IMR-90 (cell line): Measurements from ENCODE around the gene NOTCH2. TPM values are rescaled to one million over a fixed set of nuclear protein-coding genes. Genes with fewer than 3 reads are reported as not detected.

Experiments
- ATAC-seq: fragments of 200-7000 bp; cut with Tn5 transposase; 2 replicates; pipeline ENCODE4 v1.9.1; 2020; ENCODE audit warnings: low read depth, mild to moderate bottlenecking, moderate library complexity
- BruUV-seq: library from RNA; stranded (reverse); fragments of 400-500 nt; replicated peaks from 2 replicates; lab custom pipeline; 2021; lab: Mats Ljungman, UMichigan
- CTCF ChIA-PET: fragments of 300-600 bp; formaldehyde crosslinking; extraction: SDS; loops from one replicate; lab custom pipeline; 2021; ENCODE audit warnings: antibody characterized with exemption; lab: Yijun Ruan, JAX
- POLR2A ChIA-PET: fragments of 300-600 bp; sonication (Branson Sonifier 250); formaldehyde crosslinking; loops from one replicate; lab custom pipeline; 2022; ENCODE audit warnings: antibody characterized with exemption; ENCODE audit not compliant: unreplicated experiment; lab: Charles Lee
- DNase-seq: peaks from one replicate; pipeline ENCODE4 v3.0.0; 2013
- H2AFZ ChIP-seq: replicated peaks from 2 replicates; pipeline ENCODE3; 2013; ENCODE audit warnings: low read length, mild to moderate bottlenecking; ENCODE audit not compliant: poor library complexity
- H2AK5ac ChIP-seq: 2 replicates; pipeline ENCODE4 v1.6.1; 2013; ENCODE audit warnings: low read depth, low read length, inconsistent platforms
- H2AK9ac ChIP-seq: replicated peaks from 2 replicates; pipeline ENCODE3; 2013; ENCODE audit warnings: mild to moderate bottlenecking, low read depth, low read length, moderate library complexity; ENCODE audit not compliant: poor library complexity
- H2BK120ac ChIP-seq: 2 replicates; pipeline ENCODE4 v1.6.1; 2013; ENCODE audit warnings: low read depth, low read length, inconsistent platforms
- H2BK15ac ChIP-seq: 3 replicates; pipeline ENCODE4 v1.6.1; 2013; ENCODE audit warnings: low read depth, low read length, inconsistent platforms
- H2BK20ac ChIP-seq: 2 replicates; pipeline ENCODE4 v1.6.1; 2013; ENCODE audit warnings: low read depth, mild to moderate bottlenecking, inconsistent platforms, low read length, moderate library complexity
- H2BK5ac ChIP-seq: 2 replicates; pipeline ENCODE4 v1.6.1; 2013; ENCODE audit warnings: mild to moderate bottlenecking, low read depth, low read length, inconsistent platforms; ENCODE audit not compliant: poor library complexity, severe bottlenecking
- H3K14ac ChIP-seq: replicated peaks from 2 replicates; pipeline ENCODE4 v1.6.1; 2013; ENCODE audit warnings: low read depth, low read length, inconsistent platforms
- H3K18ac ChIP-seq: 2 replicates; pipeline ENCODE4 v1.6.1; 2013; ENCODE audit warnings: low read depth, low read length, control low read depth
- H3K23ac ChIP-seq: 2 replicates; pipeline ENCODE4 v1.6.1; 2013; ENCODE audit warnings: low read depth, low read length, inconsistent platforms
- H3K27ac ChIP-seq: 2 replicates; pipeline ENCODE4 v1.5.1; 2013; ENCODE audit warnings: mild to moderate bottlenecking, control low read depth, low read length; ENCODE audit not compliant: insufficient read depth
- H3K27me3 ChIP-seq: 2 replicates; pipeline ENCODE4 v1.6.1; 2013; ENCODE audit warnings: low read length; ENCODE audit not compliant: control insufficient read depth, insufficient read depth
- H3K36me3 ChIP-seq: 2 replicates; pipeline ENCODE4 v1.6.1; 2013; ENCODE audit warnings: low read length, mixed read lengths; ENCODE audit not compliant: control insufficient read depth, insufficient read depth
- H3K4ac ChIP-seq: 2 replicates; pipeline ENCODE4 v1.6.1; 2013; ENCODE audit warnings: low read depth, low read length, inconsistent platforms
- H3K4me1 ChIP-seq: 2 replicates; pipeline ENCODE4 v1.6.1; 2013; ENCODE audit warnings: low read length, mixed read lengths; ENCODE audit not compliant: control insufficient read depth, insufficient read depth
- H3K4me2 ChIP-seq: 2 replicates; pipeline ENCODE4 v1.6.1; 2013; ENCODE audit warnings: low read depth, mild to moderate bottlenecking, control low read depth, low read length, moderate library complexity
- H3K4me3 ChIP-seq: 2 replicates; pipeline ENCODE4 v1.5.1; 2013; ENCODE audit warnings: low read depth, mild to moderate bottlenecking, control low read depth, low read length, moderate library complexity; ENCODE audit not compliant: insufficient read depth
- H3K56ac ChIP-seq: 2 replicates; pipeline ENCODE4 v1.6.1; 2013; ENCODE audit warnings: low read length, inconsistent platforms; ENCODE audit not compliant: insufficient read depth; ENCODE audit errors: extremely low read depth
- H3K79me1 ChIP-seq, 2 experiments: 2 replicates each; pipeline ENCODE4 v1.6.1; 2013; ENCODE audit warnings: low read length in 2 of 2, inconsistent platforms in 1 of 2, low read depth in 1 of 2
- H3K9ac ChIP-seq: 2 replicates; pipeline ENCODE4 v1.6.1; 2013; ENCODE audit warnings: low read depth, low read length, control low read depth
- H3K9me1 ChIP-seq: 2 replicates; pipeline ENCODE4 v1.6.1; 2013; ENCODE audit warnings: low read length, inconsistent platforms; ENCODE audit not compliant: insufficient read depth
- H3K9me3 ChIP-seq: 2 replicates; pipeline ENCODE4 v1.6.1; 2013; ENCODE audit warnings: low read length; ENCODE audit not compliant: control insufficient read depth, insufficient read depth
- H4K20me1 ChIP-seq: 2 replicates; pipeline ENCODE4 v1.6.1; 2013; ENCODE audit warnings: low read length, inconsistent platforms; ENCODE audit not compliant: insufficient read depth
- H4K5ac ChIP-seq: 2 replicates; pipeline ENCODE4 v1.6.1; 2013; ENCODE audit warnings: mild to moderate bottlenecking, low read depth, low read length, control low read depth
- H4K8ac ChIP-seq, 2 experiments: 2 replicates each; pipeline ENCODE4 v1.6.1; 2013; ENCODE audit warnings: low read depth in 2 of 2, low read length in 2 of 2, control low read depth in 1 of 2, inconsistent platforms in 1 of 2
- H4K91ac ChIP-seq: 2 replicates; pipeline ENCODE4 v1.6.1; 2013; ENCODE audit warnings: low read depth, low read length, inconsistent platforms; ENCODE audit not compliant: insufficient read depth
- BHLHE40 ChIP-seq: fragments of 150-350 bp; IDR thresholded peaks from 2 replicates; pipeline ENCODE4 v1.6.1; 2016; ENCODE audit warnings: mild to moderate bottlenecking, low read depth, low read length
- CEBPB ChIP-seq: IDR thresholded peaks from 2 replicates; pipeline ENCODE4 v1.6.1; 2012; ENCODE audit warnings: low read depth, low read length, improper control_type of control experiment
- CHD1 ChIP-seq: IDR thresholded peaks from 2 replicates; pipeline ENCODE4 v1.6.1; 2012; ENCODE audit warnings: low read depth, low read length, improper control_type of control experiment
- FOS ChIP-seq: fragments of 150-350 bp; IDR thresholded peaks from 2 replicates; pipeline ENCODE4 v1.6.1; 2016; ENCODE audit warnings: low read depth, low read length
- NFE2L2 ChIP-seq: fragments of 150-350 bp; IDR thresholded peaks from 2 replicates; pipeline ENCODE4 v1.6.1; 2016; ENCODE audit warnings: low read depth, mild to moderate bottlenecking, low read length
- POLR2A ChIP-seq: IDR thresholded peaks from 2 replicates; pipeline ENCODE4 v1.6.1; 2012; ENCODE audit warnings: mild to moderate bottlenecking, low read depth, low read length
- RAD21 ChIP-seq: IDR thresholded peaks from 2 replicates; pipeline ENCODE4 v1.6.1; 2012; ENCODE audit warnings: low read length, improper control_type of control experiment
- RCOR1 ChIP-seq: IDR thresholded peaks from 2 replicates; pipeline ENCODE4 v1.6.1; 2012; ENCODE audit warnings: mild to moderate bottlenecking, low read length, improper control_type of control experiment; ENCODE audit not compliant: insufficient replicate concordance
- SMC3 ChIP-seq: fragments of 150-350 bp; IDR thresholded peaks from 2 replicates; pipeline ENCODE4 v1.6.1; 2016; ENCODE audit warnings: low read depth, mild to moderate bottlenecking, antibody characterized with exemption, low read length, moderate library complexity
- dilution Hi-C: fragments of 300-500 bp; cut with HindIII; formaldehyde crosslinking; loops from one replicate; pipeline ENCODE4 v1.14.3; 2018; ENCODE audit warnings: low sequenced_read_pairs; ENCODE audit not compliant: unreplicated experiment
- in situ Hi-C: fragments of 300-500 bp; cut with MboI; formaldehyde crosslinking; loops from 3 replicates; pipeline ENCODE4 v1.14.3; 2019; ENCODE audit warnings: low sequenced_read_pairs, inconsistent platforms, mixed read lengths
- intact Hi-C: fragments of 100-400 bp; cut with micrococcal nuclease; formaldehyde crosslinking; loops from 2 replicates; pipeline ENCODE4 v1.10.0; 2022
- polyA plus RNA-seq, 3 experiments: library from polyadenylated mRNA; depleted of rRNA; stranded (reverse); fragments of >200 nt; gene quantifications; 2 replicates each; pipeline ENCODE4 v1.2.3, GENCODE V29; 2012; ENCODE audit warnings: low replicate concordance in 1 of 3
- total RNA-seq: library from RNA; depleted of rRNA; stranded (reverse); fragments of >200 nt; gene quantifications from 2 replicates; pipeline ENCODE4 v1.2.3, GENCODE V29; 2012
- TF ChIP-seq, protein P1 (sequence below): fragments of 150-350 bp; IDR thresholded peaks from 2 replicates; pipeline ENCODE4 v1.6.1; 2016; ENCODE audit warnings: low read depth, mild to moderate bottlenecking, low read length, moderate library complexity, borderline replicate concordance
- TF ChIP-seq, protein P2 (sequence below): fragments of 150-350 bp; IDR thresholded peaks from 2 replicates; pipeline ENCODE4 v1.6.1; 2017; ENCODE audit warnings: mild to moderate bottlenecking, antibody characterized with exemption, low read length, low read depth

NOTCH2 gene
- total and polyA plus RNA-seq, 2 of the 4 experiments (the other 2 are of a cell fraction), result 40.4 to 131 TPM

DNA sequence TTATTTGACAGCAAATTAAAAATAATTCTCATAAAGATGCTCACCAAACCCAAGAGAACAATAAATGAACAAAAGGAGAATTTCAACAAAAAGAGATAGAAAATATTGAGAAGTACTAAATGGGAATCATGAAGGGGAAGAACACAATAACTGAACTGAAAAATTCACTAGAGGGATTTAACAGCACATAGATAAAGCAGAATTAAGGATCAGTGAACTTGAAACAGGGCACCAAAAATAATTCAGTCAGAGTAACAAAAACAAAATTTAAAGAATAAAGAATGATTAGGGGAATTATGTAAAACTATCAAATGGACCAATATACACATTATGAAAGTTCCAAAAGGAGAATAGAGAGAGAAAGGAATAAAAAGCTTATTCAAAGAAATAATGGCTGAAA is 181.0 kb downstream of the NOTCH2 start:
- no peak for TF ChIP-seq FOS
- TF ChIP-seq RCOR1, result no peak
- TF ChIP-seq, protein P1, sequence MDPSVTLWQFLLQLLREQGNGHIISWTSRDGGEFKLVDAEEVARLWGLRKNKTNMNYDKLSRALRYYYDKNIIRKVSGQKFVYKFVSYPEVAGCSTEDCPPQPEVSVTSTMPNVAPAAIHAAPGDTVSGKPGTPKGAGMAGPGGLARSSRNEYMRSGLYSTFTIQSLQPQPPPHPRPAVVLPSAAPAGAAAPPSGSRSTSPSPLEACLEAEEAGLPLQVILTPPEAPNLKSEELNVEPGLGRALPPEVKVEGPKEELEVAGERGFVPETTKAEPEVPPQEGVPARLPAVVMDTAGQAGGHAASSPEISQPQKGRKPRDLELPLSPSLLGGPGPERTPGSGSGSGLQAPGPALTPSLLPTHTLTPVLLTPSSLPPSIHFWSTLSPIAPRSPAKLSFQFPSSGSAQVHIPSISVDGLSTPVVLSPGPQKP, result no peak
- no peak for TF ChIP-seq CEBPB
- TF ChIP-seq NFE2L2, result no peak
- TF ChIP-seq, protein P2, sequence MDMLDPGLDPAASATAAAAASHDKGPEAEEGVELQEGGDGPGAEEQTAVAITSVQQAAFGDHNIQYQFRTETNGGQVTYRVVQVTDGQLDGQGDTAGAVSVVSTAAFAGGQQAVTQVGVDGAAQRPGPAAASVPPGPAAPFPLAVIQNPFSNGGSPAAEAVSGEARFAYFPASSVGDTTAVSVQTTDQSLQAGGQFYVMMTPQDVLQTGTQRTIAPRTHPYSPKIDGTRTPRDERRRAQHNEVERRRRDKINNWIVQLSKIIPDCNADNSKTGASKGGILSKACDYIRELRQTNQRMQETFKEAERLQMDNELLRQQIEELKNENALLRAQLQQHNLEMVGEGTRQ, result no peak
- no peak for TF ChIP-seq POLR2A
- TF ChIP-seq RAD21, result no peak
- TF ChIP-seq CHD1, result no peak
- no peak for TF ChIP-seq BHLHE40
- no peak for TF ChIP-seq SMC3
- Histone ChIP-seq H3K9me1 (no peaks in the 10 kb centered on the region), H4K91ac (no peak overlapping the region), H3K4me1 (no peaks in the 10 kb centered on the region), H3K14ac (no peak overlapping the region), H3K4ac (no peak overlapping the region), H2BK120ac (no peak overlapping the region), H2AK5ac (no peak overlapping the region), H3K18ac (no peak overlapping the region), H2BK5ac (no peak overlapping the region), H2AK9ac (no peak overlapping the region), H4K8ac (no peak overlapping the region), H2BK20ac (no peak overlapping the region), H3K4me3 (no peak overlapping the region), H3K23ac (no peak overlapping the region), H3K4me2 (no peak overlapping the region), H3K79me1 (no peaks in the 10 kb centered on the region), H3K56ac (no peak overlapping the region), H3K27me3 (peaks cover 2% of the 10 kb centered on the region; the same call in 1 of the 2 replicates), H3K9ac (no peak overlapping the region), H2AFZ (no peak overlapping the region), H3K27ac (no peak overlapping the region), H3K9me3 (peaks cover 4% of the 10 kb centered on the region), H4K20me1 (no peaks in the 10 kb centered on the region), H2BK15ac (no peak overlapping the region), H4K5ac (no peak overlapping the region), H3K36me3 (no peaks in the 10 kb centered on the region)
- in situ Hi-C loops, result no loop called here
- ATAC-seq (no peak), DNase-seq (no peak)
- no TSS peak for BruUV-seq
- CTCF ChIA-PET, result interaction anchor here (0.6 kb wide), 1 partner anchor 10 kb away, joined by 3 read pairs; no protein-coding TSS in a partner anchor
- intact Hi-C loops, result no loop called here
- POLR2A ChIA-PET, result no interaction called here
- dilution Hi-C loops, result no loop called here
